GM12878 (cell line): ENCODE results near the gene TMBIM1. TPM values are rescaled to one million over a fixed set of nuclear protein-coding genes. Genes with fewer than 3 reads are reported as not detected.

Experiments
- ATAC-seq: fragments of 200-7000 bp; cut with Tn5 transposase; 3 replicates; pipeline ENCODE4 v1.9.1; 2020; ENCODE audit warnings: mild to moderate bottlenecking, moderate library complexity
- BruUV-seq: library from RNA; stranded (reverse); fragments of 400-500 nt; replicated peaks from 2 replicates; lab custom pipeline; 2021; lab: Mats Ljungman, UMichigan
- CTCF ChIA-PET: fragments of 300-600 bp; sonication (Branson Sonifier 250); formaldehyde crosslinking; extraction: SDS; loops from one replicate; lab custom pipeline; 2021; ENCODE audit warnings: inconsistent platforms; lab: Yijun Ruan, JAX
- POLR2A ChIA-PET: fragments of 350-600 bp; formaldehyde crosslinking; extraction: SDS; loops from one replicate; lab custom pipeline; 2021; ENCODE audit warnings: inconsistent platforms; lab: Charles Lee
- RAD21 ChIA-PET: fragments of 300-600 bp; sonication (Branson Sonifier 250); formaldehyde crosslinking; loops from one replicate; lab custom pipeline; 2023; ENCODE audit warnings: antibody characterized with exemption; ENCODE audit not compliant: unreplicated experiment; lab: Charles Lee
- SMC1A ChIA-PET: fragments of 300-600 bp; sonication (Branson Sonifier 250); formaldehyde crosslinking; loops from one replicate; lab custom pipeline; 2023; ENCODE audit not compliant: unreplicated experiment, uncharacterized antibody; lab: Charles Lee
- DNase-seq: peaks from one replicate; pipeline ENCODE4 v3.0.0-alpha.2; 2011; ENCODE audit warnings: low read depth, low spot score
- FAIRE-seq: peaks from 3 replicates; lab custom pipeline; 2011; peaks lifted over from hg19 to GRCh38; lab: Jason Lieb, UNC
- H2AFZ ChIP-seq: 2 replicates; pipeline ENCODE4 v1.6.0; 2011; ENCODE audit warnings: low read depth, low read length, control low read depth; ENCODE audit not compliant: control insufficient read depth
- H3K27ac ChIP-seq: 2 replicates; pipeline ENCODE4 v1.5.1; 2011; ENCODE audit warnings: control low read depth; ENCODE audit not compliant: control insufficient read depth, insufficient read depth
- H3K27me3 ChIP-seq, 2 experiments: replicated peaks in 1 of 2; 2 replicates each; pipeline versions ENCODE4 v1.6.0 to v1.6.1; 2011; ENCODE audit warnings: low read length in 1 of 2; ENCODE audit not compliant: control insufficient read depth in 2 of 2, insufficient read depth in 2 of 2
- H3K36me3 ChIP-seq, 2 experiments: 2 replicates each; pipeline ENCODE4 v1.5.1; 2011; ENCODE audit warnings: low read length in 1 of 2; ENCODE audit not compliant: control insufficient read depth in 2 of 2, insufficient read depth in 2 of 2
- H3K4me1 ChIP-seq: 2 replicates; pipeline ENCODE4 v1.6.1; 2011; ENCODE audit warnings: mild to moderate bottlenecking, low read length, moderate library complexity, mixed read lengths; ENCODE audit not compliant: control insufficient read depth, insufficient read depth
- H3K4me2 ChIP-seq: 2 replicates; pipeline ENCODE4 v1.6.0; 2011; ENCODE audit warnings: control low read depth; ENCODE audit not compliant: control insufficient read depth, insufficient read depth
- H3K4me3 ChIP-seq: fragments of 200-600 bp; sonication (generic); 2 replicates; pipeline ENCODE4 v1.5.1; 2016
- H3K79me2 ChIP-seq: 2 replicates; pipeline ENCODE4 v1.6.0; 2011; ENCODE audit warnings: low read length; ENCODE audit not compliant: control insufficient read depth, insufficient read depth
- H3K9ac ChIP-seq: 2 replicates; pipeline ENCODE4 v1.8.0; 2011; ENCODE audit warnings: low read length, control low read depth, mixed read lengths; ENCODE audit not compliant: control insufficient read depth, insufficient read depth
- H3K9me3 ChIP-seq: replicated peaks from 3 replicates; pipeline ENCODE4 v1.5.1; 2011; ENCODE audit warnings: mild to moderate bottlenecking, low read length; ENCODE audit not compliant: control insufficient read depth, insufficient read depth
- H4K20me1 ChIP-seq: 2 replicates; pipeline ENCODE4 v1.6.0; 2011; ENCODE audit not compliant: control insufficient read depth, insufficient read depth
- CREB1 ChIP-seq: IDR thresholded peaks from 2 replicates; pipeline ENCODE4 v1.6.1; 2012; ENCODE audit warnings: low read depth, mild to moderate bottlenecking, inconsistent platforms
- ESRRA ChIP-seq: IDR thresholded peaks from 2 replicates; pipeline ENCODE4 v1.6.1; 2012; ENCODE audit warnings: mild to moderate bottlenecking, low read length, improper control_type of control experiment
- MEF2B ChIP-seq: fragments of 450-650 bp; IDR thresholded peaks from 2 replicates; pipeline ENCODE4 v1.6.1; 2018; ENCODE audit warnings: mild to moderate bottlenecking, moderate library complexity; ENCODE audit not compliant: partially characterized antibody, poor library complexity, severe bottlenecking
- MYC ChIP-seq: IDR thresholded peaks from 2 replicates; pipeline ENCODE4 v1.6.1; 2011; ENCODE audit warnings: mild to moderate bottlenecking, low read length, moderate library complexity, inconsistent platforms; ENCODE audit not compliant: insufficient read depth, insufficient replicate concordance, insufficient read length, severe bottlenecking
- RELA ChIP-seq: fragments of 450-650 bp; IDR thresholded peaks from 2 replicates; pipeline ENCODE4 v1.8.0; 2014; ENCODE audit warnings: borderline replicate concordance; ENCODE audit not compliant: partially characterized antibody
- SMAD5 ChIP-seq: IDR thresholded peaks from 2 replicates; pipeline ENCODE4 v1.6.1; 2016; ENCODE audit warnings: antibody characterized with exemption, low read depth
- WGBS: methylation state at CpG from one replicate; pipeline ENCODE4 v1.1.6; 2016; ENCODE audit warnings: low lambda C conversion rate; ENCODE audit not compliant: insufficient replicate concordance, insufficient coverage; ENCODE audit errors: missing lambda C conversion rate; 5-methylcytosine and 5-hydroxymethylcytosine counted together
- in situ Hi-C: fragments of 300-500 bp; cut with MboI; formaldehyde crosslinking; loops from 9 replicates; pipeline ENCODE4 v1.14.3; 2018; ENCODE audit warnings: mixed read lengths
- intact Hi-C: fragments of 100-400 bp; cut with micrococcal nuclease; formaldehyde crosslinking; loops from one replicate; pipeline ENCODE4 v1.14.2; 2022; ENCODE audit not compliant: unreplicated experiment
- polyA plus RNA-seq, 11 experiments: library from polyadenylated mRNA; depleted of rRNA in 4 of 11; unstranded in 6 of 11; stranded (reverse) in 5 of 11; fragments of >200 nt; fragmentation: Nextera tagmentation in 4 of 11; fragmentation: Illumina TruSeq in 1 of 11; extraction: Ambion mirVana in 4 of 11; extraction: Trizol in 1 of 11; gene quantifications; 1 replicate in 1 of 11; 2 replicates in 10 of 11; pipeline versions ENCODE4 v1.2.1 to v1.2.3, GENCODE V29; 2011 to 2016; ENCODE audit warnings: inconsistent platforms in 2 of 11, missing spikeins in 2 of 11, low read depth in 1 of 11
- total RNA-seq, 4 experiments: library from RNA; depleted of rRNA in 3 of 4; stranded (reverse); fragments of >200 nt in 3 of 4; fragmentation: Illumina TruSeq in 1 of 4; extraction: Trizol in 1 of 4; gene quantifications; 2 replicates each; pipeline versions ENCODE4 v1.2.1 to v1.2.3, GENCODE V29; 2013 to 2021
- TF ChIP-seq, protein P1 (sequence below): IDR thresholded peaks from 2 replicates; pipeline ENCODE4 v1.6.1; 2011; ENCODE audit warnings: borderline replicate concordance, low read depth, mild to moderate bottlenecking, moderate library complexity, mixed read lengths, low read length; ENCODE audit not compliant: insufficient read depth; ENCODE audit errors: extremely low read length
- TF ChIP-seq, protein P2 (sequence below): fragments of 450-650 bp; IDR thresholded peaks from 2 replicates; pipeline ENCODE4 v1.6.1; 2018; ENCODE audit warnings: mild to moderate bottlenecking, low read depth, moderate library complexity; ENCODE audit not compliant: partially characterized antibody

Gene TMBIM1
- total and polyA plus RNA-seq, 10 of the 15 experiments (the other 5 are each of a cell fraction or from before 2014, with no cell fraction given), result 6.1 to 38.3 (median 26.2) TPM

DNA sequence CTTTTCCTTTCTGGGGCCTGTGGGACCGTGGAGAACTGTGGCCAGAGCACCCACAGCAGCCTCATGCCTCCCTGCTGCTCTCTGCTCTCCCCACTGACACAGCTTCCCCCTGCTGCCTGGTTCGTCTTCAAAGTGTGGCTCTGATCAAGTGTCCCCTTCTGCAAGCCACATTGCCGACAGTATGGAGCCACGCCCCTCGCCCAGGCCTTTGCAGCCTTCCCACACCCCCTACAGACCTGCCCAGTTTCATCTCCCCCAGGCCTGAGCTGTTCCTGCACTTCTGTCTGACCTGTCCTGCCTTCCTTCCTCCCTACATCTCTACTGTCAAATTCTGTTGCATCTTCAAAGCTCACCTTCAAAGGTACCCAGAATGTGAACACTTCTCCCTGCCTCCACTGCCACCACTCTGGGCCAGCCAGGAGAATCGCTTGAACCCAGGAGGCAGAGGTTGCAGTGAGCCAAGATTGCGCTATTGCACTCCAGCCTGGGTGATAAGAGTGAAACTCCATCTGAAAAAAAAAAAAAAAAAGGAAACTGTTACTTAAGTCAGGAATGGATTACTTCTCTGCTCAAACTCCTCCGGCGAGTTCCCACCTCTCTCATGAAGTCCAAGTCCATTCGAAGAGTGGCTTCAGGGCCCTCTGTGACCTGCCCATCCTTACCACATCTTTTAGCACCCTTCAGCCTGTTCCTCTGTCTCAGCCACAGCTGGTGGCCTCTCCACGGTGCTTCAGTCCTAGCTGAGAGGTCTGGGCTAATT is 35.3 kb upstream of the TMBIM1 start:
- Histone ChIP-seq H3K4me1 (peaks cover 48% of the 10 kb centered on the region), H3K9me3 (no peaks in the 10 kb centered on the region), H3K9ac (no peak overlapping the region), H3K79me2 (no peaks in the 10 kb centered on the region; the same call in 1 of the 2 replicates), H3K27me3 (no peaks in the 10 kb centered on the region), H3K4me2 (no peak overlapping the region), H4K20me1 (no peaks in the 10 kb centered on the region), H3K4me3 (no peak overlapping the region), H3K36me3 (no peaks in the 10 kb centered on the region), H2AFZ (no peak overlapping the region; the same call in 1 of the 2 replicates), H3K27ac (peak overlapping the region; percentile 7; the same call in 1 of the 2 replicates)
- POLR2A ChIA-PET, result interaction anchor here (0.6 to 2.1 kb wide), 5 partner anchors 10 to 569 kb away, joined by 3 to 6 read pairs (median 4); no protein-coding TSS in a partner anchor
- BruUV-seq, result no TSS peak
- DNase-seq (no peak), ATAC-seq (no peak), FAIRE-seq (no peak)
- RAD21 ChIA-PET, result no interaction called here
- TF ChIP-seq, protein P1, sequence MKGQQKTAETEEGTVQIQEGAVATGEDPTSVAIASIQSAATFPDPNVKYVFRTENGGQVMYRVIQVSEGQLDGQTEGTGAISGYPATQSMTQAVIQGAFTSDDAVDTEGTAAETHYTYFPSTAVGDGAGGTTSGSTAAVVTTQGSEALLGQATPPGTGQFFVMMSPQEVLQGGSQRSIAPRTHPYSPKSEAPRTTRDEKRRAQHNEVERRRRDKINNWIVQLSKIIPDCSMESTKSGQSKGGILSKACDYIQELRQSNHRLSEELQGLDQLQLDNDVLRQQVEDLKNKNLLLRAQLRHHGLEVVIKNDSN, result no peak
- no peak for TF ChIP-seq CREB1
- no peak for TF ChIP-seq SMAD5
- no peak for TF ChIP-seq MYC
- no peak for TF ChIP-seq MEF2B
- TF ChIP-seq RELA, result no peak
- TF ChIP-seq ESRRA, result no peak
- TF ChIP-seq, protein P2, sequence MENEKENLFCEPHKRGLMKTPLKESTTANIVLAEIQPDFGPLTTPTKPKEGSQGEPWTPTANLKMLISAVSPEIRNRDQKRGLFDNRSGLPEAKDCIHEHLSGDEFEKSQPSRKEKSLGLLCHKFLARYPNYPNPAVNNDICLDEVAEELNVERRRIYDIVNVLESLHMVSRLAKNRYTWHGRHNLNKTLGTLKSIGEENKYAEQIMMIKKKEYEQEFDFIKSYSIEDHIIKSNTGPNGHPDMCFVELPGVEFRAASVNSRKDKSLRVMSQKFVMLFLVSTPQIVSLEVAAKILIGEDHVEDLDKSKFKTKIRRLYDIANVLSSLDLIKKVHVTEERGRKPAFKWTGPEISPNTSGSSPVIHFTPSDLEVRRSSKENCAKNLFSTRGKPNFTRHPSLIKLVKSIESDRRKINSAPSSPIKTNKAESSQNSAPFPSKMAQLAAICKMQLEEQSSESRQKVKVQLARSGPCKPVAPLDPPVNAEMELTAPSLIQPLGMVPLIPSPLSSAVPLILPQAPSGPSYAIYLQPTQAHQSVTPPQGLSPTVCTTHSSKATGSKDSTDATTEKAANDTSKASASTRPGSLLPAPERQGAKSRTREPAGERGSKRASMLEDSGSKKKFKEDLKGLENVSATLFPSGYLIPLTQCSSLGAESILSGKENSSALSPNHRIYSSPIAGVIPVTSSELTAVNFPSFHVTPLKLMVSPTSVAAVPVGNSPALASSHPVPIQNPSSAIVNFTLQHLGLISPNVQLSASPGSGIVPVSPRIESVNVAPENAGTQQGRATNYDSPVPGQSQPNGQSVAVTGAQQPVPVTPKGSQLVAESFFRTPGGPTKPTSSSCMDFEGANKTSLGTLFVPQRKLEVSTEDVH, result no peak
- intact Hi-C loops (no loop called here), in situ Hi-C loops (no loop called here)
- WGBS, result 56% methylated on average over 11 of the region's 11 CpGs
- SMC1A ChIA-PET, result interaction anchor here (1.1 to 1.6 kb wide), 3 partner anchors 29 to 41 kb away, joined by 3 to 4 read pairs (median 4); no protein-coding TSS in a partner anchor
- CTCF ChIA-PET, result interaction anchor here (0.6 to 3.2 kb wide), 6 partner anchors 26 to 548 kb away, joined by 3 to 14 read pairs (median 6); partner anchors contain the start of gene CATIP
